Lower leg skin (tissue), 4 donors: ENCODE measurements around the gene NXPH2. TPM values are rescaled to one million over a fixed set of nuclear protein-coding genes. Genes with fewer than 3 reads are reported as not detected.

Experiments
- DNase-seq, 2 donors: peaks; one replicate each; pipeline ENCODE4 v3.0.0-alpha.2; 2019; ENCODE audit warnings: low spot score in 2 of 2
- H3K4me3 ChIP-seq: fragments of 200-600 bp; sonication (generic); 2 replicates; pipeline ENCODE4 v1.5.1; 2017; ENCODE audit warnings: mild to moderate bottlenecking, low read depth; ENCODE audit not compliant: poor library complexity, severe bottlenecking
- CTCF ChIP-seq, 3 donors: fragments of 450-650 bp; IDR thresholded peaks; one replicate each; pipeline ENCODE4 v1.5.1; 2016; ENCODE audit warnings: antibody characterized with exemption in 3 of 3, mild to moderate bottlenecking in 3 of 3, moderate library complexity in 2 of 3
- POLR2A ChIP-seq, 2 donors: fragments of 450-650 bp; IDR thresholded peaks; one replicate each; pipeline ENCODE4 v1.6.1; 2016 to 2017; ENCODE audit warnings: antibody characterized with exemption in 2 of 2, mild to moderate bottlenecking in 1 of 2, moderate library complexity in 1 of 2
- WGBS, 2 donors: methylation state at CpG; one replicate each; pipeline ENCODE4 v1.1.5; 2018; 5-methylcytosine and 5-hydroxymethylcytosine counted together
- intact Hi-C: fragments of 100-400 bp; cut with DNase I; formaldehyde crosslinking; loops from one replicate; pipeline ENCODE4 v1.15.0; 2023; ENCODE audit warnings: low total_unique reads
- total RNA-seq, 4 donors: library from RNA; depleted of rRNA; stranded (reverse); fragments of >200 nt; gene quantifications; one replicate each; pipeline ENCODE4 v1.1.0, GENCODE V29; 2016

Gene NXPH2
- total RNA-seq, 4 donors from 2014 or later = not detected

DNA sequence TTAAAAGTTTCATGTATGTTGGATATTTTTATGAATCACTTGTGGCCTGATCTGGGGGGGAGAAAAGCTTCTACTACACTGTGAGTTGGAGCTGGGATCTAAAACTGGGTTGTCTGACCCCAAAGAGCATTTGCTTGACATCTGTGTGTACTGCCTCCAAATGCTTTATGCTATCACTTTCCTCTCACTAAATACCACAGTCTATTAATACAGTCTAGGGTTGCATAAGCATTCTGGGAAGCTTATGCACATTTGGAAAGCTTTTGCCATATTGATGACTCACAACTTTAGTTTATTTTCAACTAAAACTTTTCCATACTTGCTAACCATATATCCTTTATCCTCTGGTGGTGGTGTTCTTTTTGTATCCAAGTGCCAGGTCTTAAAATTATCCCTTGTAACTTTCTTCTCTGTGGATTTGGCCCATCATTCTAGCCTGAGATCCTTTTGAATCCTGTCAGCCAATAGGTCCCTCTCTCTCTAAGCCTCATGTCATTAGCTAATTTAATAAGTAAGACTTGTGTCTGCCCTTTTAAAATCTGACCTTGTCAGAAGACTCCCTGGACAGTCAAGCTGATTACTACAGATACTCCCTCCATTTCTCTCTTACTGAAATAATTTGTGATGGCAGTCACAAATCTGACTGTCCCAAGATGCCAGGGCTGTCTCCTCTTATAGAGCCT lies 72.7 kb downstream of the NXPH2 start:
- no peak for TF ChIP-seq POLR2A (IDR thresholded peaks at IDR 0.05)
- TF ChIP-seq CTCF (IDR thresholded peaks at IDR 0.05) = no peak
- intact Hi-C loops = no loop called here
- H3K4me3 ChIP-seq = no peak overlapping the region
- no peak for DNase-seq

- TF ChIP-seq POLR2A (IDR thresholded peaks at IDR 0.05) (no peak), CTCF (IDR thresholded peaks at IDR 0.05) (no peak)
- intact Hi-C loops = no loop called here
- 76 to 81% methylated on average over 2 of the region's 2 CpGs for WGBS, 2 donors
These were observed 76.9 kb downstream of the NXPH2 start for GRCh38 chr2:138703242-138703641.

GRCh38 chr2:138700716-138701115 lies 79.5 kb downstream of the NXPH2 start:
- TF ChIP-seq POLR2A (IDR thresholded peaks at IDR 0.05) (no peak), CTCF (IDR thresholded peaks at IDR 0.05) (no peak)
- no peak overlapping the region for H3K4me3 ChIP-seq
- intact Hi-C loops = no loop called here
- WGBS, 2 donors = 75 to 82% methylated on average over 8 of the region's 8 CpGs
- DNase-seq = no peak

More at GRCh38 chr2:138703242-138703641, 76.9 kb downstream of the NXPH2 start:
- no peak for DNase-seq
- no peak overlapping the region for H3K4me3 ChIP-seq

GRCh38 chr2:138699421-138699820 lies 80.8 kb downstream of the NXPH2 start:
- no peak for TF ChIP-seq POLR2A (IDR thresholded peaks at IDR 0.05)
- no peak for TF ChIP-seq CTCF (IDR thresholded peaks at IDR 0.05)
- H3K4me3 ChIP-seq = no peak overlapping the region
- WGBS, 2 donors = 78 to 80% methylated on average over 8 of the region's 8 CpGs
- intact Hi-C loops = no loop called here
- DNase-seq = no peak

- WGBS, 2 donors = 87 to 95% methylated on average over 6 of the region's 6 CpGs
- intact Hi-C loops = no loop called here
These were observed 81.8 kb downstream of the NXPH2 start for GRCh38 chr2:138698428-138698827.

More at GRCh38 chr2:138698428-138698827, 81.8 kb downstream of the NXPH2 start:
- TF ChIP-seq CTCF (IDR thresholded peaks at IDR 0.05) = no peak
- TF ChIP-seq POLR2A (IDR thresholded peaks at IDR 0.05) = no peak
- no peak overlapping the region for H3K4me3 ChIP-seq
- no peak for DNase-seq
